Fibroblast of mammary gland (primary cell): Measurements from ENCODE around the gene SPIRE1.
A peak's percentile ranks its signal among the peaks of the same experiment; 100 is the strongest.
"Not testable (repeated sequence)": the region's sequence is repeated elsewhere in the genome, so short reads cannot be mapped to it uniquely, and the experiment has no call there.

Source experiments
- DNase-seq: peaks from one replicate; pipeline ENCODE4 v3.0.0-alpha.2; 2010; ENCODE audit warnings: low read depth
- H3K4me3 ChIP-seq: 2 replicates; pipeline ENCODE4 v1.5.1; 2011; ENCODE audit warnings: low read depth, mild to moderate bottlenecking, low read length, moderate library complexity; ENCODE audit not compliant: control insufficient read depth
- TF ChIP-seq, protein P1 (sequence below): conservative IDR thresholded peaks from 2 replicates; pipeline ENCODE4 v1.5.1; 2011; ENCODE audit warnings: low read depth, low read length, inconsistent platforms; ENCODE audit not compliant: control insufficient read depth, insufficient read depth

The SPIRE1 gene

DNA sequence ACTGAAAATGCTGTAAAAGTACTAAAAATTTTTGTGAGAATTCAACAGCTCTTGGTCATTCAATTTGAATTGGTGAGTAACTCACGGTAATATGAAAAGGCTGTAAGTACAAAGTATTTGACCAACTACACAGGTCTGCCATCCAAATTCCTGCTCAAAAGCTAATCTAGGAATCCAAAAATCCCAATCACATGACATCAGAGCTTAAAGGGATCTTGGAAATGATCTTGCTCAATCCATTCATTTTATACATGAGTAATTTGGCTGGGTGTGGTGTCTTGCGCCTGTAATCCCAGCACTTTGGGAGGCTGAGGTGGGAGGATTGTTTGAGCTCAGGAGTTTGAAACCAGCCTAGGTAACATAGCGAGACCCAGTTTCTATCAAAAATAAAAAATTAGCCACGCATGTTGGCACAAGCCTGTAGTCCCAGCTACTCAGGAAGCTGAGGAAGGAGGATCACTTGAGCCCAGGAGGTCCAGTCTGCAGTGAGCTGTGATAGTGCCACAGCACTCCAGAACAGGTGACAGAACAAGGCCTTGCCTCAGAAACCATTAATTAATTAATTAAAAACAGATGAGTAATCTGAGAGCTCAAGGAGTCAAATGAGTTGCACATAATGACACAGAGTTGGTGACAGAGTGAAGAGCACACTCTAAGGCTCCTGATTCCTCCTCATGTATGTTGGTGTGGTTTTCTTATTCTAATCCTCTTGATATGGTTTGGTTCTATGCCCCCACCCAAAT lies 19.8 kb downstream of the SPIRE1 start:
- DNase-seq, result peak; percentile 81
- TF ChIP-seq, protein P1, sequence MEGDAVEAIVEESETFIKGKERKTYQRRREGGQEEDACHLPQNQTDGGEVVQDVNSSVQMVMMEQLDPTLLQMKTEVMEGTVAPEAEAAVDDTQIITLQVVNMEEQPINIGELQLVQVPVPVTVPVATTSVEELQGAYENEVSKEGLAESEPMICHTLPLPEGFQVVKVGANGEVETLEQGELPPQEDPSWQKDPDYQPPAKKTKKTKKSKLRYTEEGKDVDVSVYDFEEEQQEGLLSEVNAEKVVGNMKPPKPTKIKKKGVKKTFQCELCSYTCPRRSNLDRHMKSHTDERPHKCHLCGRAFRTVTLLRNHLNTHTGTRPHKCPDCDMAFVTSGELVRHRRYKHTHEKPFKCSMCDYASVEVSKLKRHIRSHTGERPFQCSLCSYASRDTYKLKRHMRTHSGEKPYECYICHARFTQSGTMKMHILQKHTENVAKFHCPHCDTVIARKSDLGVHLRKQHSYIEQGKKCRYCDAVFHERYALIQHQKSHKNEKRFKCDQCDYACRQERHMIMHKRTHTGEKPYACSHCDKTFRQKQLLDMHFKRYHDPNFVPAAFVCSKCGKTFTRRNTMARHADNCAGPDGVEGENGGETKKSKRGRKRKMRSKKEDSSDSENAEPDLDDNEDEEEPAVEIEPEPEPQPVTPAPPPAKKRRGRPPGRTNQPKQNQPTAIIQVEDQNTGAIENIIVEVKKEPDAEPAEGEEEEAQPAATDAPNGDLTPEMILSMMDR, result no peak
- H3K4me3 ChIP-seq, result no peak overlapping the region

DNA sequence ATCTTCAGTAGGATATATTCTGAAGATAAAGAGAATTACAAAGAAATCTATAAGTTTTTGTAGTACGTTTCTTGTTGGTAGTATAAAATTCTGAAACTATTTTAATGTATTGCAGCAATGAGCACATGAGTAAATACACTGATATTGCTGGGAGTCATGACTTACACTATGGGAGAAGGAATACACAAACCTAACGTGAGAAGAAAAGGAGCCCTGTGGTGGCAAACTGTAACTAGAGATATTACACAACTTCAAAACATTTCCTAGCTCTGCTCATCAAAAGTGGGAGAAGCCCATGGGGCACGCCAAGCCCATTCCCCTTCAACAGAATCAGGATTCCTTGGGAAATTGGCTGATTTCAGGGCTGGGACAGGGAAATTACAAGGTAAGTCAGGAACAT lies 20.5 kb downstream of the SPIRE1 start:
- DNase-seq, result no peak
- no peak overlapping the region for H3K4me3 ChIP-seq
- TF ChIP-seq, protein P1, result no peak

DNA sequence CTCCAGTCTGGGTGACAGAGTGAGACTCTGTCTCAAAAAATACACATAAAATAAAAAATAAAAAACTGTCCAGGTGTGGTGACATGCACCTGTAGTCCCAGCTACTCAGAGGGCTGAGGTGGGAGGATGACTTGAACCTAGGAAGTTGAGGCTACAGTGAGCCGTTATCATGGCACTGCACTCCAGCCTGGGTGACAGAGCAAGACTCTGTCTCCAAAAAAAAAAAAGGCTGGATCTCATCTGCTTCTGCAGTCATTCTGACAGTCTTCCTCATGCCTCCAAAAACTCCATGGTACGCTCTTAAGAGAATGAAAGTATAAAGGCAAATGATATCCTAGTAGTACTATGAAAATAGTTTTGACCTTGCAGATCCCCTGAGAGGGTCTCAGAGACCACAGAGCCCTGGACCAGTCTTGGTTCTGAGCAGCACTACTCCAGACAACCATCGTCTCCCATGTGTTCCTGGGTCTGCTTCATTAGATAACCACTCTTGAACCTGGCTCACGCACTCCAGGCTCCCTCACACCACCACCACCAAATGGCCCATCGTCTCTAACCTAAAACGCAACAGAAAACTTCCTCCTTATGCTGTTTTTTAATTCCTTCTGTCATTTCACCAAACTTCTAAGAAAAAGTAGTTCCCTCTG lies 26.0 kb downstream of the SPIRE1 start:
- H3K4me3 ChIP-seq, result no peak overlapping the region
- TF ChIP-seq, protein P1, result no peak
- no peak for DNase-seq

DNA sequence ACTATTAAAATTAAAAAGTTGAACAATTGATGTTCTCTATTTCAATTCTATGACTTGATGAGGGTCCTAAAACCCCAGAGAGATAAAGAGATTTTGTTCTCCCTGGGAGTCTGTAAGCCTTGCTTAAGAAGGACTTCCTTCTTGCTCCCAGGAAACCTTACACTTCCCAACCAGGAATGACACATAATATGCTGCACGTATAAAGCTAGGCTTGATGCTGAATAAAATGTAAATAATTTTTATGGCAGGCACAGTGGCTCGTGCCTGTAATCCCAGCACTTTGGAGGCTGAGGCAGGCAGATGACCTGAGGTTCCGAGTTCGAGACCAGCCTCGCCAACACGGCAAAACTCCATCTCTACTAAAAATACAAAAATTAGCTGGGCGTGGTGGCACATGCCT lies 27.8 kb downstream of the SPIRE1 start:
- TF ChIP-seq, protein P1, result no peak
- peak; percentile 77 for DNase-seq
- H3K4me3 ChIP-seq, result no peak overlapping the region

DNA sequence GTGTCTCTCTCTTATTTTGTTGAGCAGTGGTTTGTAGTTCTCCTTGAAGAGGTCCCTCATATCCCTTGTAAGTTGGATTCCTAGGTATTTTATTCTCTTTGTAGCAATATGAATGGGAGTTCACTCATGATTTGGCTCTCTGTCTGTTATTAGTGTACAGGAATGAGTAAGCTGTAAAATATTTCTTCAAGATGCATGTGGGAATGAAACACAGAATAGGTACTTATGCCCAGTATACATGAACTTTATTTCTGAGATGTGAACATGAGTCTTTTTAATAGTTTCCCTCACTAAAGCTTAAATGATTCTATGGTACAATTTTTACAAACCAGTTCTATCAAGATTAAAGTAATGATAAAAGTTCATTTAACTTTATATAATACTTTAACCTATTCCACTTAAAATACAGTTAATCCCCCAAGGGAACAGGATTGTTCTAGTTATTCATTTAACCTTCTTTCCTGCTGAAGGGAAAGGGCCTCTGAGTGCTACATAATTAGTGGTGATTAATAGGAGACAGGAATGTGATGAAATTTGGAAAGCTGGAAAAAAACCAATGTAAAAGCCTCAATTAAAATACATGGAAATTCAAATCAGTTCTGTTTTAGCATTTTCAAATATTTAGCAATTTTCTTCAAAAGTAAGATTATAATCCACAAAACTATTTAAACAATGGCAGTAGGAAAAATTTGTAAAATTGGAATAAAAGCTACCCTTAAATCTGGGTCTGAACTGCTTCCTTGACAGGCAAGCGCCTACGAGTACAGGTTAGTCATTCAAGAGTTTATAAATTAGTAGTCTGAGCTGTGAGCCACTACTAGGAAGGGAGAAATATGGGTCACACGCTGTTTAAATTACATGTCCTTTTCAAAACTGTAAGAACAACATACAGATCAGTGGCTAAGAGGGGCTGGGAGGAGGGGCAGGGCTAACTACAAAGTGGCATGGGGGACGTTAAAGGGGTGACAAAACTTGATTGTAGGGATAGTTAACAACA lies 28.9 kb downstream of the SPIRE1 start:
- H3K4me3 ChIP-seq, result no peak overlapping the region
- TF ChIP-seq, protein P1, result no peak
- DNase-seq, result peak; percentile 91

DNA sequence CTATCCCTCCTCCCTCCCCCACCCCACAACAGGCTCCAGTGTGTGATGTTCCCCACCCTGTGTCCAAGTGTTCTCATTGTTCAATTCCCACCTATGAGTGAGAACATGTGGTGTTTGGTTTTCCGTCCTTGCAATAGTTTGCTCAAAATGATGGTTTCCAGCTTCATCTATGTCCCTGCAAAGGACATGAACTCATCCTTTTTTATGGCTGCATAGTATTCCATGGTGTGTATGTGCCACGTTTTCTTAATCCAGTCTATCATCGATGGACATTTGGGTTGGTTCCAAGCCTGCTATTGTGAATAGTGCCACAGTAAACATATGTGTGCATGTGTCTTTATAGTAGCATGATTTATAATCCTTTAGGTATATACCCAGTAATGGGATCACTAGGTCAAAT lies 30.7 kb downstream of the SPIRE1 start:
- H3K4me3 ChIP-seq, DNase-seq: not testable (repeated sequence)

DNA sequence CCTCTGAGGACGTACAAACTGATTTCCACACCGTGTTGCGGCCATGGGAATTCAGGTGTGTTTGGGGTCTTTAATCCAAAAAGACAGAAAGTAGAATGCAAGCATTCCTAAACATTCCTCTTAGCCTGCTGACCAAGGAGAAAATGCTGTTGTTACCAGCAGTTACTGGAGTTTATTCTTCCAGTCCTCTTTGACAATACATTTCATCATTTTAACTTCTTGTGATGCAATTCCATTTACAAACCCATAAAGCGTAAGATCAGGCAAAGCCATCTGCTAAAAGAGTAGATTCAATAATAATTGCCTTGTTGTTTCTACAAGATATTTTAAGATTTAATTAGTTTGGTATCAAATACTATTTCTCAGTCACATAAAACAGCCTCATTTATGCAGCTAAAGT lies 32.7 kb downstream of the SPIRE1 start:
- no peak overlapping the region for H3K4me3 ChIP-seq
- DNase-seq, result peak; percentile 43
- TF ChIP-seq, protein P1, result no peak
